GM19239 (cell line): Measurements from ENCODE around the gene MBP.

Experiments
- DNase-seq: peaks from one replicate; pipeline ENCODE4 v3.0.0; 2011; ENCODE audit warnings: low spot score; ENCODE audit not compliant: insufficient read length
- FAIRE-seq: peaks from 2 replicates; lab custom pipeline; 2011; peaks lifted over from hg19 to GRCh38; lab: Jason Lieb, UNC

The MBP gene

GRCh38 chr18:77015771-77016710 lies 116.5 kb downstream of the MBP start:
- no peak for DNase-seq

GRCh38 chr18:77015169-77015568 lies 117.4 kb downstream of the MBP start:
- no peak for DNase-seq
- no peak for FAIRE-seq

More at GRCh38 chr18:77015771-77016710, 116.5 kb downstream of the MBP start:
- FAIRE-seq: no peak

GRCh38 chr18:77014538-77014937 lies 118.0 kb downstream of the MBP start:
- no peak for FAIRE-seq

GRCh38 chr18:77013811-77014521 lies 118.6 kb downstream of the MBP start:
- FAIRE-seq (no peak), DNase-seq (no peak)

More at GRCh38 chr18:77014538-77014937, 118.0 kb downstream of the MBP start:
- DNase-seq: no peak

GRCh38 chr18:77012806-77013541 lies 119.6 kb downstream of the MBP start:
- no peak for DNase-seq
- no peak for FAIRE-seq

GRCh38 chr18:77012120-77012519 lies 120.5 kb downstream of the MBP start:
- FAIRE-seq (no peak), DNase-seq (no peak)

- FAIRE-seq: no peak
- DNase-seq: no peak
Observed at GRCh38 chr18:77009675-77010074, 122.9 kb downstream of the MBP start.

- DNase-seq (no peak), FAIRE-seq (no peak)
Observed at GRCh38 chr18:77008576-77009315, 123.8 kb downstream of the MBP start.

GRCh38 chr18:77008006-77008405 lies 124.6 kb downstream of the MBP start:
- no peak for FAIRE-seq
- no peak for DNase-seq

- DNase-seq (no peak), FAIRE-seq (no peak)
Observed at GRCh38 chr18:77007251-77007650, 125.3 kb downstream of the MBP start.

GRCh38 chr18:77006305-77007175 lies 126.0 kb downstream of the MBP start:
- FAIRE-seq: no peak

GRCh38 chr18:77005651-77006195 lies 126.9 kb downstream of the MBP start:
- no peak for FAIRE-seq

More at GRCh38 chr18:77006305-77007175, 126.0 kb downstream of the MBP start:
- DNase-seq: no peak

GRCh38 chr18:77004555-77005380 lies 127.8 kb downstream of the MBP start:
- DNase-seq: no peak
- FAIRE-seq: peak; percentile 70

More at GRCh38 chr18:77005651-77006195, 126.9 kb downstream of the MBP start:
- no peak for DNase-seq

GRCh38 chr18:77003316-77003715 lies 129.3 kb downstream of the MBP start:
- FAIRE-seq: no peak
- no peak for DNase-seq

- DNase-seq (no peak), FAIRE-seq (no peak)
Observed at GRCh38 chr18:77002496-77002895, 130.1 kb downstream of the MBP start.

GRCh38 chr18:77001979-77002378 lies 130.6 kb downstream of the MBP start:
- no peak for DNase-seq
- no peak for FAIRE-seq

- DNase-seq (no peak), FAIRE-seq (no peak)
Observed at GRCh38 chr18:77001041-77001440, 131.5 kb downstream of the MBP start.

- FAIRE-seq: peak; percentile 91
- DNase-seq: peak; percentile 56
Observed at GRCh38 chr18:77000527-77000926, 132.1 kb downstream of the MBP start.
